GM23338 (cell line): ENCODE data around the gene RAB11B. TPM values are rescaled to one million over a fixed set of nuclear protein-coding genes. Genes with fewer than 3 reads are reported as not detected.

Experiments used
- ATAC-seq: fragments of 200-7000 bp; cut with Tn5 transposase; 3 replicates; pipeline ENCODE4 v1.9.1; 2020
- DNase-seq: peaks from one replicate; pipeline ENCODE4 v3.0.0-alpha.2; 2015; ENCODE audit warnings: low spot score
- H2AFZ ChIP-seq: fragments of 200-600 bp; sonication (generic); 2 replicates; pipeline ENCODE4 v1.8.0; 2016; ENCODE audit warnings: antibody characterized with exemption, mild to moderate bottlenecking, moderate library complexity
- H3F3A ChIP-seq: fragments of 200-600 bp; sonication (generic); replicated peaks from 2 replicates; pipeline ENCODE4 v1.8.0; 2017; ENCODE audit warnings: antibody characterized with exemption, mixed run types, low read depth
- H3K27ac ChIP-seq: fragments of 200-600 bp; sonication (generic); 2 replicates; pipeline ENCODE4 v1.6.1; 2016; ENCODE audit warnings: low read depth
- H3K27me3 ChIP-seq: fragments of 200-600 bp; sonication (generic); 2 replicates; pipeline ENCODE4 v1.8.0; 2016; ENCODE audit warnings: mild to moderate bottlenecking, mixed run types, moderate library complexity; ENCODE audit not compliant: insufficient read depth
- H3K36me3 ChIP-seq: fragments of 200-600 bp; sonication (generic); 2 replicates; pipeline ENCODE4 v1.8.0; 2016; ENCODE audit warnings: mild to moderate bottlenecking; ENCODE audit not compliant: insufficient read depth
- H3K4me1 ChIP-seq: fragments of 200-600 bp; sonication (generic); 2 replicates; pipeline ENCODE4 v1.8.0; 2016; ENCODE audit warnings: mild to moderate bottlenecking, moderate library complexity; ENCODE audit not compliant: insufficient read depth
- H3K4me2 ChIP-seq: fragments of 200-600 bp; sonication (generic); 2 replicates; pipeline ENCODE4 v1.7.1; 2017; ENCODE audit warnings: mixed run types
- H3K4me3 ChIP-seq: fragments of 200-600 bp; sonication (generic); 2 replicates; pipeline ENCODE4 v1.6.1; 2016; ENCODE audit warnings: mixed run types
- H3K79me2 ChIP-seq: fragments of 200-600 bp; sonication (generic); replicated peaks from 2 replicates; pipeline ENCODE4 v1.8.0; 2017; ENCODE audit warnings: mild to moderate bottlenecking; ENCODE audit not compliant: insufficient read depth
- H3K9me2 ChIP-seq: fragments of 200-600 bp; sonication (generic); 2 replicates; pipeline ENCODE4 v1.8.0; 2017; ENCODE audit not compliant: insufficient read depth
- H4K20me1 ChIP-seq: fragments of 200-600 bp; sonication (generic); replicated peaks from 2 replicates; pipeline ENCODE4 v1.8.0; 2017; ENCODE audit warnings: mild to moderate bottlenecking; ENCODE audit not compliant: insufficient read depth
- H3K27ac Mint-ChIP-seq: 2 replicates; pipeline ENCODE4 v1.8.0; 2020; ENCODE audit warnings: inconsistent platforms, mild to moderate bottlenecking, moderate library complexity, mixed read lengths
- H3K27me3 Mint-ChIP-seq: 3 replicates; pipeline ENCODE4 v1.8.0; 2022; ENCODE audit warnings: low read depth, mild to moderate bottlenecking, moderate library complexity, mixed read lengths, inconsistent platforms; ENCODE audit not compliant: insufficient read depth, poor library complexity
- H3K36me3 Mint-ChIP-seq: 3 replicates; pipeline ENCODE4 v1.8.0; 2021; ENCODE audit warnings: low read depth, mild to moderate bottlenecking, inconsistent platforms, moderate library complexity, mixed read lengths
- H3K4me1 Mint-ChIP-seq: 3 replicates; pipeline ENCODE4 v1.8.0; 2020; ENCODE audit warnings: mild to moderate bottlenecking, inconsistent platforms, mixed read lengths
- H3K4me3 Mint-ChIP-seq: 3 replicates; pipeline ENCODE4 v1.8.0; 2021; ENCODE audit warnings: moderate library complexity, mild to moderate bottlenecking, inconsistent platforms, mixed read lengths
- H3K9me3 Mint-ChIP-seq: 3 replicates; pipeline ENCODE4 v1.8.0; 2020; ENCODE audit warnings: moderate library complexity, mild to moderate bottlenecking, inconsistent platforms, mixed read lengths
- CREB1 ChIP-seq: fragments of 250-450 bp; sonication (Bioruptor Pico); IDR thresholded peaks from 2 replicates; pipeline ENCODE4 v1.5.0; 2020; ENCODE audit warnings: low read depth, mild to moderate bottlenecking, moderate library complexity
- EZH2 ChIP-seq: fragments of 200-600 bp; sonication (generic); IDR thresholded peaks from one replicate; pipeline ENCODE4 v1.8.0; 2017; ENCODE audit warnings: antibody characterized with exemption, mild to moderate bottlenecking, low read depth; ENCODE audit not compliant: unreplicated experiment
- NANOG ChIP-seq: IDR thresholded peaks from 2 replicates; pipeline ENCODE4 v1.6.1; 2016; ENCODE audit warnings: antibody characterized with exemption, borderline replicate concordance
- POLR2AphosphoS5 ChIP-seq: IDR thresholded peaks from 2 replicates; pipeline ENCODE4 v1.6.1; 2016; ENCODE audit warnings: antibody characterized with exemption, low read depth
- STAT1 ChIP-seq: IDR thresholded peaks from one replicate; pipeline ENCODE4 v1.6.1; 2016; ENCODE audit warnings: antibody characterized with exemption; ENCODE audit not compliant: unreplicated experiment
- ZNF114 ChIP-seq: fragments of 250-450 bp; sonication (Bioruptor Pico); IDR thresholded peaks from 2 replicates; pipeline ENCODE4 v1.5.0; 2020; ENCODE audit warnings: mild to moderate bottlenecking, moderate library complexity
- ZNF331 ChIP-seq: fragments of 250-450 bp; sonication (Bioruptor Pico); IDR thresholded peaks from 2 replicates; pipeline ENCODE4 v1.5.0; 2020; ENCODE audit warnings: low read depth, mild to moderate bottlenecking, moderate library complexity
- polyA plus RNA-seq: library from polyadenylated mRNA; unstranded; fragments of >200 nt; fragmentation: Nextera tagmentation; extraction: Ambion mirVana; gene quantifications from 2 replicates; pipeline ENCODE4 v1.2.1, GENCODE V29; 2016
- total RNA-seq: library from RNA; depleted of rRNA; stranded (reverse); fragments of >200 nt; shearing (Covaris generic); gene quantifications from 2 replicates; pipeline ENCODE4 v1.2.3, GENCODE V29; 2014
- TF ChIP-seq, protein P1 (sequence below): IDR thresholded peaks from 2 replicates; pipeline ENCODE4 v1.6.1; 2016; ENCODE audit warnings: antibody characterized with exemption
- TF ChIP-seq, protein P2 (sequence below), 2 experiments: fragments of 200-600 bp in 1 of 2; sonication (generic) in 1 of 2; conservative IDR thresholded peaks; 2 replicates each; pipeline versions ENCODE4 v1.5.1 to v1.6.1; 2016 to 2017; ENCODE audit warnings: antibody characterized with exemption in 2 of 2, low read depth in 2 of 2, mild to moderate bottlenecking in 2 of 2, moderate library complexity in 1 of 2
- TF ChIP-seq, protein P3 (sequence below): fragments of 250-450 bp; sonication (Bioruptor Pico); IDR thresholded peaks from 2 replicates; pipeline ENCODE4 v1.5.0; 2020; ENCODE audit warnings: mild to moderate bottlenecking, moderate library complexity

The RAB11B gene
- total and polyA plus RNA-seq, 2 experiments from 2014 or later, result 66.0 to 79.6 TPM

DNA sequence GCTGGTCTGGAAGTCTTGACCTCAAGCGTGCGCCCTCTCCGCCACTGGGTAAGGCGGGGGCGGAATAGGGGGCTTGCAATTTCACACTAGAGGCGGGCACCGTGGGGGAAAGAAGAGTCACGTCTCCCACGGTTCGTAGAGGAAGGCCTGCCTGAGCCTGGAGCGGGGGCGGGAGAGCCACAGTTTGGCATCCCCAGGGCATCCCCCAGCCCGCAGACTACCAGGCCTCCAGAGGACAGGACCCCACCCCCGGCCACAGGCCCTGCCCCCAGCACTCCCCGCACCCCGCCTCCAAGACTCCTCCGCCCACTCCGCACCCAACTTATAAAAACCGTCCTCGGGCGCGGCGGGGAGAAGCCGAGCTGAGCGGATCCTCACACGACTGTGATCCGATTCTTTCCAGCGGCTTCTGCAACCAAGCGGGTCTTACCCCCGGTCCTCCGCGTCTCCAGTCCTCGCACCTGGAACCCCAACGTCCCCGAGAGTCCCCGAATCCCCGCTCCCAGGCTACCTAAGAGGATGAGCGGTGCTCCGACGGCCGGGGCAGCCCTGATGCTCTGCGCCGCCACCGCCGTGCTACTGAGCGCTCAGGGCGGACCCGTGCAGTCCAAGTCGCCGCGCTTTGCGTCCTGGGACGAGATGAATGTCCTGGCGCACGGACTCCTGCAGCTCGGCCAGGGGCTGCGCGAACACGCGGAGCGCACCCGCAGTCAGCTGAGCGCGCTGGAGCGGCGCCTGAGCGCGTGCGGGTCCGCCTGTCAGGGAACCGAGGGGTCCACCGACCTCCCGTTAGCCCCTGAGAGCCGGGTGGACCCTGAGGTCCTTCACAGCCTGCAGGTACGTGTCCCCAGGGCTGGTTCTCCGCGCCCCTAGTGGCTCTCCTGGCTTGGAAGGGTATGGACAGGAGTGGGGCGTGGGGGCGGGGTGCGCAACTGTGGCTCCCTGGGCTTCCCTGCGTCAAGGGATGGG lies 26.1 kb upstream of the RAB11B start, which contains the start of gene ANGPTL4:
Gene ANGPTL4 (plus strand): TSS at position 353 of the 969 bp plus-strand sequence. CDS start 167 bp downstream, at position 520.
- Histone ChIP-seq H3K36me3 (no peaks in the 10 kb centered on the region), H3K27ac (0 out of 2 replicates have a peak within 1 kb of the TSS, but pooled peaks have one; percentile 27), H3K79me2 (no peaks in the 10 kb centered on the region), H3K4me3 (peak within 1 kb of the TSS; percentile 73), H3K4me1 (peaks cover 6% of the 10 kb centered on the region; the same call in 1 of the 2 replicates), H2AFZ (peak within 1 kb of the TSS; percentile 94), H3K9me2 (no peaks in the 10 kb centered on the region), H4K20me1 (no peaks in the 10 kb centered on the region), H3K27me3 (peaks cover 53% of the 10 kb centered on the region), H3K4me2 (peak within 1 kb of the TSS; percentile 89), H3F3A (peaks cover 9% of the 10 kb centered on the region; the same call in 1 of the 2 replicates)
- peaks cover 51% of the 10 kb centered on the region for H3K27me3 Mint-ChIP-seq
- H3K4me1 Mint-ChIP-seq, result peaks cover 22% of the 10 kb centered on the region
- no peaks in the 10 kb centered on the region for H3K36me3 Mint-ChIP-seq
- H3K9me3 Mint-ChIP-seq, result no peaks in the 10 kb centered on the region; the same call in 2 of the 3 replicates
- H3K4me3 Mint-ChIP-seq, result peak within 1 kb of the TSS; percentile 68
- DNase-seq (peak; percentile 84), ATAC-seq (peak; percentile 84)
- no peak within 1 kb of the TSS for H3K27ac Mint-ChIP-seq
- TF ChIP-seq POLR2AphosphoS5 (peak; percentile 74), EZH2 (peak; percentile 29), STAT1 (no peak)
- TF ChIP-seq, protein P1, sequence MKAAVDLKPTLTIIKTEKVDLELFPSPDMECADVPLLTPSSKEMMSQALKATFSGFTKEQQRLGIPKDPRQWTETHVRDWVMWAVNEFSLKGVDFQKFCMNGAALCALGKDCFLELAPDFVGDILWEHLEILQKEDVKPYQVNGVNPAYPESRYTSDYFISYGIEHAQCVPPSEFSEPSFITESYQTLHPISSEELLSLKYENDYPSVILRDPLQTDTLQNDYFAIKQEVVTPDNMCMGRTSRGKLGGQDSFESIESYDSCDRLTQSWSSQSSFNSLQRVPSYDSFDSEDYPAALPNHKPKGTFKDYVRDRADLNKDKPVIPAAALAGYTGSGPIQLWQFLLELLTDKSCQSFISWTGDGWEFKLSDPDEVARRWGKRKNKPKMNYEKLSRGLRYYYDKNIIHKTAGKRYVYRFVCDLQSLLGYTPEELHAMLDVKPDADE, result no peak
- TF ChIP-seq, protein P2, sequence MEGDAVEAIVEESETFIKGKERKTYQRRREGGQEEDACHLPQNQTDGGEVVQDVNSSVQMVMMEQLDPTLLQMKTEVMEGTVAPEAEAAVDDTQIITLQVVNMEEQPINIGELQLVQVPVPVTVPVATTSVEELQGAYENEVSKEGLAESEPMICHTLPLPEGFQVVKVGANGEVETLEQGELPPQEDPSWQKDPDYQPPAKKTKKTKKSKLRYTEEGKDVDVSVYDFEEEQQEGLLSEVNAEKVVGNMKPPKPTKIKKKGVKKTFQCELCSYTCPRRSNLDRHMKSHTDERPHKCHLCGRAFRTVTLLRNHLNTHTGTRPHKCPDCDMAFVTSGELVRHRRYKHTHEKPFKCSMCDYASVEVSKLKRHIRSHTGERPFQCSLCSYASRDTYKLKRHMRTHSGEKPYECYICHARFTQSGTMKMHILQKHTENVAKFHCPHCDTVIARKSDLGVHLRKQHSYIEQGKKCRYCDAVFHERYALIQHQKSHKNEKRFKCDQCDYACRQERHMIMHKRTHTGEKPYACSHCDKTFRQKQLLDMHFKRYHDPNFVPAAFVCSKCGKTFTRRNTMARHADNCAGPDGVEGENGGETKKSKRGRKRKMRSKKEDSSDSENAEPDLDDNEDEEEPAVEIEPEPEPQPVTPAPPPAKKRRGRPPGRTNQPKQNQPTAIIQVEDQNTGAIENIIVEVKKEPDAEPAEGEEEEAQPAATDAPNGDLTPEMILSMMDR (conservative IDR thresholded peaks at IDR 0.05; ENCODE audit: low read depth in 2 of 2), result 0 out of 4 replicates have a peak, but pooled peaks of 1 of the 2 experiments have one; percentile 9

DNA sequence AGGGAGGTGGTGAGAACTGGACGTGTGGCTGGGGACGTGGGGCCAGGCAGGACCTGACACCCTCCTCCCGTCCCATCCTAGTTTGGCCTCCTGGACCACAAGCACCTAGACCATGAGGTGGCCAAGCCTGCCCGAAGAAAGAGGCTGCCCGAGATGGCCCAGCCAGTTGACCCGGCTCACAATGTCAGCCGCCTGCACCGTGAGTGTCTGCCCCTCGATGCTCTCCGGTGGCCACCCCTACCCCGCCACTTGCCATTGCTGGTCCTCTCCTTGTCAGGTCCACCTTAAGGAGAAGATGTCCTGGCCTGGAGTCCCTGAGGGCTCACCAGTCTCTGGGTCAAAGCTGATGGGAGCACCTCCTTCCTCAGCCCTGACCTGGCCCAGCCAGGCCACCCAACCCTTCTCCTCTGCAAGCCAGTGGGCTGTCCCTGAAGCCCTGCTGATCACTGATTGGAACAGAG lies 24.0 kb upstream of the RAB11B start:
- Histone ChIP-seq H3K27ac (no peak overlapping the region), H2AFZ (no peak overlapping the region), H3K4me3 (no peak overlapping the region), H3K27me3 (peaks cover 53% of the 10 kb centered on the region), H3K9me2 (no peaks in the 10 kb centered on the region), H3F3A (peaks cover 9% of the 10 kb centered on the region; the same call in 1 of the 2 replicates), H3K4me1 (peaks cover 6% of the 10 kb centered on the region; the same call in 1 of the 2 replicates), H3K79me2 (no peaks in the 10 kb centered on the region), H3K4me2 (no peak overlapping the region), H4K20me1 (no peaks in the 10 kb centered on the region), H3K36me3 (no peaks in the 10 kb centered on the region)
- Mint-ChIP-seq H3K36me3 (no peaks in the 10 kb centered on the region), H3K27me3 (peaks cover 53% of the 10 kb centered on the region), H3K27ac (no peak overlapping the region), H3K4me1 (peaks cover 22% of the 10 kb centered on the region), H3K4me3 (no peak overlapping the region), H3K9me3 (no peaks in the 10 kb centered on the region; the same call in 2 of the 3 replicates)
- DNase-seq (no peak), ATAC-seq (no peak)
- TF ChIP-seq, protein P3, sequence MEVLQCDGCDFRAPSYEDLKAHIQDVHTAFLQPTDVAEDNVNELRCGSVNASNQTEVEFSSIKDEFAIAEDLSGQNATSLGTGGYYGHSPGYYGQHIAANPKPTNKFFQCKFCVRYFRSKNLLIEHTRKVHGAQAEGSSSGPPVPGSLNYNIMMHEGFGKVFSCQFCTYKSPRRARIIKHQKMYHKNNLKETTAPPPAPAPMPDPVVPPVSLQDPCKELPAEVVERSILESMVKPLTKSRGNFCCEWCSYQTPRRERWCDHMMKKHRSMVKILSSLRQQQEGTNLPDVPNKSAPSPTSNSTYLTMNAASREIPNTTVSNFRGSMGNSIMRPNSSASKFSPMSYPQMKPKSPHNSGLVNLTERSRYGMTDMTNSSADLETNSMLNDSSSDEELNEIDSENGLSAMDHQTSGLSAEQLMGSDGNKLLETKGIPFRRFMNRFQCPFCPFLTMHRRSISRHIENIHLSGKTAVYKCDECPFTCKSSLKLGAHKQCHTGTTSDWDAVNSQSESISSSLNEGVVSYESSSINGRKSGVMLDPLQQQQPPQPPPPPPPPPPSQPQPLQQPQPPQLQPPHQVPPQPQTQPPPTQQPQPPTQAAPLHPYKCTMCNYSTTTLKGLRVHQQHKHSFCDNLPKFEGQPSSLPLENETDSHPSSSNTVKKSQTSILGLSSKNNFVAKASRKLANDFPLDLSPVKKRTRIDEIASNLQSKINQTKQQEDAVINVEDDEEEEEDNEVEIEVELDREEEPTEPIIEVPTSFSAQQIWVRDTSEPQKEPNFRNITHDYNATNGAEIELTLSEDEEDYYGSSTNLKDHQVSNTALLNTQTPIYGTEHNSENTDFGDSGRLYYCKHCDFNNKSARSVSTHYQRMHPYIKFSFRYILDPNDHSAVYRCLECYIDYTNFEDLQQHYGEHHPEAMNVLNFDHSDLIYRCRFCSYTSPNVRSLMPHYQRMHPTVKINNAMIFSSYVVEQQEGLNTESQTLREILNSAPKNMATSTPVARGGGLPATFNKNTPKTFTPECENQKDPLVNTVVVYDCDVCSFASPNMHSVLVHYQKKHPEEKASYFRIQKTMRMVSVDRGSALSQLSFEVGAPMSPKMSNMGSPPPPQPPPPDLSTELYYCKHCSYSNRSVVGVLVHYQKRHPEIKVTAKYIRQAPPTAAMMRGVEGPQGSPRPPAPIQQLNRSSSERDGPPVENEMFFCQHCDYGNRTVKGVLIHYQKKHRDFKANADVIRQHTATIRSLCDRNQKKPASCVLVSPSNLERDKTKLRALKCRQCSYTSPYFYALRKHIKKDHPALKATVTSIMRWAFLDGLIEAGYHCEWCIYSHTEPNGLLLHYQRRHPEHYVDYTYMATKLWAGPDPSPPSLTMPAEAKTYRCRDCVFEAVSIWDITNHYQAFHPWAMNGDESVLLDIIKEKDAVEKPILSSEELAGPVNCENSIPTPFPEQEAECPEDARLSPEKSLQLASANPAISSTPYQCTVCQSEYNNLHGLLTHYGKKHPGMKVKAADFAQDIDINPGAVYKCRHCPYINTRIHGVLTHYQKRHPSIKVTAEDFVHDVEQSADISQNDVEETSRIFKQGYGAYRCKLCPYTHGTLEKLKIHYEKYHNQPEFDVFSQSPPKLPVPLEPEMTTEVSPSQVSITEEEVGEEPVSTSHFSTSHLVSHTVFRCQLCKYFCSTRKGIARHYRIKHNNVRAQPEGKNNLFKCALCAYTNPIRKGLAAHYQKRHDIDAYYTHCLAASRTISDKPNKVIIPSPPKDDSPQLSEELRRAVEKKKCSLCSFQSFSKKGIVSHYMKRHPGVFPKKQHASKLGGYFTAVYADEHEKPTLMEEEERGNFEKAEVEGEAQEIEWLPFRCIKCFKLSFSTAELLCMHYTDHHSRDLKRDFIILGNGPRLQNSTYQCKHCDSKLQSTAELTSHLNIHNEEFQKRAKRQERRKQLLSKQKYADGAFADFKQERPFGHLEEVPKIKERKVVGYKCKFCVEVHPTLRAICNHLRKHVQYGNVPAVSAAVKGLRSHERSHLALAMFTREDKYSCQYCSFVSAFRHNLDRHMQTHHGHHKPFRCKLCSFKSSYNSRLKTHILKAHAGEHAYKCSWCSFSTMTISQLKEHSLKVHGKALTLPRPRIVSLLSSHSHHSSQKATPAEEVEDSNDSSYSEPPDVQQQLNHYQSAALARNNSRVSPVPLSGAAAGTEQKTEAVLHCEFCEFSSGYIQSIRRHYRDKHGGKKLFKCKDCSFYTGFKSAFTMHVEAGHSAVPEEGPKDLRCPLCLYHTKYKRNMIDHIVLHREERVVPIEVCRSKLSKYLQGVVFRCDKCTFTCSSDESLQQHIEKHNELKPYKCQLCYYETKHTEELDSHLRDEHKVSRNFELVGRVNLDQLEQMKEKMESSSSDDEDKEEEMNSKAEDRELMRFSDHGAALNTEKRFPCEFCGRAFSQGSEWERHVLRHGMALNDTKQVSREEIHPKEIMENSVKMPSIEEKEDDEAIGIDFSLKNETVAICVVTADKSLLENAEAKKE (CRISPR knock-in tag), result no peak
- no peak for TF ChIP-seq CREB1 (CRISPR knock-in tag)
- TF ChIP-seq EZH2, result no peak
- no peak for TF ChIP-seq ZNF114 (CRISPR knock-in tag)
- TF ChIP-seq NANOG, result no peak
- no peak for TF ChIP-seq STAT1
- TF ChIP-seq ZNF331 (CRISPR knock-in tag), result no peak
